Prostate gland (tissue), 2 donors: ENCODE measurements around the gene FBXO17.

ENCODE experiments used
- CTCF ChIP-seq, 4 experiments: fragments of 200-600 bp in 2 of 4; fragments of 450-650 bp in 2 of 4; sonication (generic) in 2 of 4; IDR thresholded peaks; 1 replicate in 3 of 4; 2 replicates in 1 of 4; pipeline ENCODE4 v1.5.1; 2016 to 2019; ENCODE audit warnings: antibody characterized with exemption in 4 of 4, mild to moderate bottlenecking in 2 of 4, moderate library complexity in 2 of 4
- POLR2A ChIP-seq: fragments of 450-650 bp; IDR thresholded peaks from one replicate; pipeline ENCODE4 v1.6.1; 2016; ENCODE audit warnings: antibody characterized with exemption, mild to moderate bottlenecking

- TF ChIP-seq CTCF (IDR thresholded peaks at IDR 0.05): no peak
- TF ChIP-seq POLR2A: no peak
Measured at GRCh38 chr19:38942471-38943181, 32.9 kb downstream of the FBXO17 start.
